Measurements from ENCODE around the gene HCN2. TPM values are rescaled to one million over a fixed set of nuclear protein-coding genes. Genes with fewer than 3 reads are reported as not detected.
"Not testable (repeated sequence)": the region's sequence is repeated elsewhere in the genome, so short reads cannot be mapped to it uniquely, and the experiment has no call there.

The HCN2 gene
- total RNA-seq, 2 donors from 2014 or later = 0.29 to 0.64 TPM

- H3K9me3 Mint-ChIP-seq; H3K36me3 Mint-ChIP-seq; H3K4me1 Mint-ChIP-seq (ENCODE audit: low read depth in 2 of 2); H3K4me3 Mint-ChIP-seq; H3K27ac Mint-ChIP-seq; DNase-seq (ENCODE audit: low spot score); ATAC-seq; H3K27me3 Mint-ChIP-seq: not testable (repeated sequence)
These were observed 4.5 kb upstream of the HCN2 start for GRCh38 chr19:585146-585545.

- H3K9me3 Mint-ChIP-seq = no peaks in the 10 kb centered on the region
- no peaks in the 10 kb centered on the region for H3K27me3 Mint-ChIP-seq
- no peaks in the 10 kb centered on the region for H3K36me3 Mint-ChIP-seq
- ATAC-seq (no peak), DNase-seq (ENCODE audit: low spot score) (no peak)
- H3K4me3 Mint-ChIP-seq = no peak overlapping the region
- no peak overlapping the region for H3K27ac Mint-ChIP-seq
- H3K4me1 Mint-ChIP-seq (ENCODE audit: low read depth in 2 of 2) = peaks cover 0 to 3% of the 10 kb centered on the region in 2 donors
These were observed 4.0 kb upstream of the HCN2 start for GRCh38 chr19:585551-586110.

GRCh38 chr19:588093-588740 is 1.5 kb upstream of the HCN2 start:
- Mint-ChIP-seq H3K27ac (no peak overlapping the region), H3K4me3 (no peak overlapping the region), H3K36me3 (no peaks in the 10 kb centered on the region), H3K27me3 (peaks cover 0 to 3% of the 10 kb centered on the region in 2 donors), H3K9me3 (no peaks in the 10 kb centered on the region), H3K4me1 (ENCODE audit: low read depth in 2 of 2) (peaks cover 0 to 3% of the 10 kb centered on the region in 2 donors)
- ATAC-seq = peak; percentile 46 to 49
- no peak for DNase-seq (ENCODE audit: low spot score)

GRCh38 chr19:588741-589692 is 664 bp upstream of the HCN2 start:
- Mint-ChIP-seq H3K36me3 (no peaks in the 10 kb centered on the region), H3K27me3 (peaks cover 0 to 3% of the 10 kb centered on the region in 2 donors), H3K4me3 (peak overlapping the region; percentile 15), H3K9me3 (no peaks in the 10 kb centered on the region), H3K4me1 (ENCODE audit: low read depth in 2 of 2) (peaks cover 0 to under 1% of the 10 kb centered on the region in 2 donors), H3K27ac (no peak overlapping the region)
- DNase-seq (ENCODE audit: low spot score) (no peak), ATAC-seq (peak in 1 of 2 donors; percentile 4)

GRCh38 chr19:590396-590745 is 690 bp downstream of the HCN2 start:
- H3K9me3 Mint-ChIP-seq = no peaks in the 10 kb centered on the region
- no peak overlapping the region for H3K4me3 Mint-ChIP-seq
- DNase-seq (ENCODE audit: low spot score) = no peak
- no peaks in the 10 kb centered on the region for H3K36me3 Mint-ChIP-seq
- peaks cover 0 to 3% of the 10 kb centered on the region in 2 donors for H3K27me3 Mint-ChIP-seq
- H3K4me1 Mint-ChIP-seq (ENCODE audit: low read depth in 2 of 2) = no peaks in the 10 kb centered on the region
- peak; percentile 10 to 40 for ATAC-seq
- H3K27ac Mint-ChIP-seq = no peak overlapping the region

GRCh38 chr19:590750-591098 is 1.0 kb downstream of the HCN2 start:
- Mint-ChIP-seq H3K27me3 (peaks cover 0 to 3% of the 10 kb centered on the region in 2 donors), H3K4me1 (ENCODE audit: low read depth in 2 of 2) (no peaks in the 10 kb centered on the region), H3K36me3 (no peaks in the 10 kb centered on the region), H3K27ac (no peak overlapping the region), H3K9me3 (no peaks in the 10 kb centered on the region), H3K4me3 (no peak overlapping the region)
- no peak for ATAC-seq
- DNase-seq (ENCODE audit: low spot score) = no peak

- H3K4me1 Mint-ChIP-seq (ENCODE audit: low read depth in 2 of 2) = no peaks in the 10 kb centered on the region
- no peaks in the 10 kb centered on the region for H3K36me3 Mint-ChIP-seq
- no peaks in the 10 kb centered on the region for H3K9me3 Mint-ChIP-seq
- peaks cover 0 to 3% of the 10 kb centered on the region in 2 donors for H3K27me3 Mint-ChIP-seq
- no peak overlapping the region for H3K4me3 Mint-ChIP-seq
- DNase-seq (ENCODE audit: low spot score) (no peak), ATAC-seq (no peak)
- H3K27ac Mint-ChIP-seq = no peak overlapping the region
These were observed 1.6 kb downstream of the HCN2 start for GRCh38 chr19:591099-591958.

GRCh38 chr19:592101-592500 is 2.4 kb downstream of the HCN2 start:
- Mint-ChIP-seq H3K4me3 (no peak overlapping the region), H3K27me3 (peaks cover 0 to 3% of the 10 kb centered on the region in 2 donors), H3K4me1 (ENCODE audit: low read depth in 2 of 2) (no peaks in the 10 kb centered on the region), H3K9me3 (no peaks in the 10 kb centered on the region), H3K27ac (no peak overlapping the region), H3K36me3 (no peaks in the 10 kb centered on the region)
- ATAC-seq (no peak), DNase-seq (ENCODE audit: low spot score) (no peak)

- Mint-ChIP-seq H3K27me3 (peaks cover 0 to 3% of the 10 kb centered on the region in 2 donors), H3K4me1 (ENCODE audit: low read depth in 2 of 2) (no peaks in the 10 kb centered on the region), H3K27ac (no peak overlapping the region), H3K36me3 (no peaks in the 10 kb centered on the region), H3K9me3 (no peaks in the 10 kb centered on the region), H3K4me3 (no peak overlapping the region)
- ATAC-seq (no peak), DNase-seq (ENCODE audit: low spot score) (no peak)
These were observed 3.4 kb downstream of the HCN2 start for GRCh38 chr19:593055-593454.

- H3K27me3 Mint-ChIP-seq = peaks cover 0 to 3% of the 10 kb centered on the region in 2 donors
- H3K27ac Mint-ChIP-seq = no peak overlapping the region
- ATAC-seq = no peak
- H3K4me3 Mint-ChIP-seq = no peak overlapping the region
- no peak for DNase-seq (ENCODE audit: low spot score)
- H3K4me1 Mint-ChIP-seq (ENCODE audit: low read depth in 2 of 2) = no peaks in the 10 kb centered on the region
- H3K9me3 Mint-ChIP-seq = no peaks in the 10 kb centered on the region
- H3K36me3 Mint-ChIP-seq = no peaks in the 10 kb centered on the region
These were observed 3.8 kb downstream of the HCN2 start for GRCh38 chr19:593505-593904.

GRCh38 chr19:594265-594870 is 4.7 kb downstream of the HCN2 start:
- no peak for ATAC-seq
- no peak overlapping the region for H3K27ac Mint-ChIP-seq

GRCh38 chr19:595326-596262 is 5.9 kb downstream of the HCN2 start:
- Mint-ChIP-seq H3K27ac (no peak overlapping the region), H3K4me3 (no peak overlapping the region), H3K9me3 (no peaks in the 10 kb centered on the region), H3K4me1 (ENCODE audit: low read depth in 2 of 2) (no peaks in the 10 kb centered on the region), H3K36me3 (no peaks in the 10 kb centered on the region), H3K27me3 (peaks cover 0 to 3% of the 10 kb centered on the region in 2 donors)
- ATAC-seq = no peak
- DNase-seq (ENCODE audit: low spot score) = no peak

More at GRCh38 chr19:594265-594870, 4.7 kb downstream of the HCN2 start:
- DNase-seq (ENCODE audit: low spot score) = no peak
- H3K27me3 Mint-ChIP-seq = peaks cover 0 to 3% of the 10 kb centered on the region in 2 donors
- H3K4me3 Mint-ChIP-seq = no peak overlapping the region
- no peaks in the 10 kb centered on the region for H3K9me3 Mint-ChIP-seq
- H3K4me1 Mint-ChIP-seq (ENCODE audit: low read depth in 2 of 2) = no peaks in the 10 kb centered on the region
- no peaks in the 10 kb centered on the region for H3K36me3 Mint-ChIP-seq
